HUDEP-2 (cell line): ENCODE results near the gene PAQR9.

Experiments
- DNase-seq, 76 experiments: peaks; one replicate each; lab custom pipeline; 2025; ENCODE audit not compliant: unreplicated experiment in 76 of 76; lab: John Stamatoyannopoulos, UW

The PAQR9 gene

GRCh38 chr3:142926368-142926944 is 37.0 kb downstream of the PAQR9 start:
- no peak for DNase-seq

GRCh38 chr3:142925140-142925539 is 38.3 kb downstream of the PAQR9 start:
- DNase-seq = no peak

GRCh38 chr3:142923694-142924093 is 39.8 kb downstream of the PAQR9 start:
- no peak for DNase-seq

DNA sequence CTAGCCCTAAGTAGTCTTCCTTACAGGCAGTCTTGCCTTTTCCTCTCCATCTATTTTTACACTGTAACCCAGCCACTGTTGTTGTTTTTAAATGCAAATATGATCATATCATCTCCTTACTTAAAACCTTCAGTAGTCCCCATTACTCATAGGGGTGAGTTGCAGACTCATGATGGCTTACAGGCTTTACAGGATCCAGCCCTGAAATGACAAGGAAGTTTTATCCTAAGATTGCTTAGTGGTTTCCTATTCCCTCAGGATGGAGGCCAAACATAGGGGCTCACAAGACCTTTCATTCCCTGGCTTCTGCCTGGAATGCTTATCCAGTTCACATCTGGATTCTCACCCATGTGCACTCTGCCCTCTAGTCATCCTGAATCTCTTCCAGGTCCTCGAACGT is 46.9 kb downstream of the PAQR9 start:
- DNase-seq = no peak

- no peak for DNase-seq
Observed at GRCh38 chr3:142915636-142916035, 47.8 kb downstream of the PAQR9 start.

DNA sequence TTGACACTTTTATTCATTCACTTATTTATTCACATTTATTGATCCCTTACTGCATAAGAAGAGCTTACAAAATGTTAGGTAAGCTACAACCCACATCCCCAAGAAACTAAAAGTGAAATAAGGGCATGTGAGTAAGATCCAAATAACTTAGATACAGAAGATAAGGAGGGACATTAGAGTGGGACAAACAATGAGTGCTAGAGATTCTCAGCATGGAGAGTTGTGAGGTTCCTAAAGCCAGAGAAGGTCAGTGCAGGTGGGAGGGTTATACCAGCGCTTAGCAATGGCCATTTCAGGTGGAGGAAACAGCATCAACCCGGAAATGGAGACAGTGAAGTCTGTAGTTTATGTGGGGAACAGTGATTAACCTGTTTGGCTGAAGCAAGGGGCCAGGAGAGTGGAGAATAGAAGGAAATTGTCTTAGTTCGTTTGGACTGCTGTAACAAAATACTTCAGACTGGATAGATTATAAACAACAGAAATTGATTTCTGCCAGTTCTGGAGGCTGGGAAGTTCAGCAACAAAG is 49.1 kb downstream of the PAQR9 start:
- no peak for DNase-seq

DNA sequence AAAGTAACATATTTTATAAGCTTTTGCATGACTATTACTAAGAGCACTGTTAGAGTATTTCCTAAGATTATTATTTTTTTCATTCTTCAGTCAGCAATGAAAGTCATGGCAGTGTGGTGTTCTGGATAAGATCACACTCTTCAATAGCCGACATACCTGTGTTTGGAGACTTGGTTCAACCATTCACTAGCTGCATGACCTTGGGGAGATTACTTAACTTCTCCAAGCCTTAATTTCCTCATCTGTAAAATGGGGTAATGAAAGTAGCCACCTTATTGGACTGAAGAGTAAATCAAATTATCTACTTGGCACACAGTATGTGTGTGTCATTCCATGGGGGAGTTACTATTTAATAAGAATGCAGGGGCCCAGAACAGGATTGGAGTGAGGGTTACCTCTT is 50.0 kb downstream of the PAQR9 start:
- DNase-seq = no peak

DNA sequence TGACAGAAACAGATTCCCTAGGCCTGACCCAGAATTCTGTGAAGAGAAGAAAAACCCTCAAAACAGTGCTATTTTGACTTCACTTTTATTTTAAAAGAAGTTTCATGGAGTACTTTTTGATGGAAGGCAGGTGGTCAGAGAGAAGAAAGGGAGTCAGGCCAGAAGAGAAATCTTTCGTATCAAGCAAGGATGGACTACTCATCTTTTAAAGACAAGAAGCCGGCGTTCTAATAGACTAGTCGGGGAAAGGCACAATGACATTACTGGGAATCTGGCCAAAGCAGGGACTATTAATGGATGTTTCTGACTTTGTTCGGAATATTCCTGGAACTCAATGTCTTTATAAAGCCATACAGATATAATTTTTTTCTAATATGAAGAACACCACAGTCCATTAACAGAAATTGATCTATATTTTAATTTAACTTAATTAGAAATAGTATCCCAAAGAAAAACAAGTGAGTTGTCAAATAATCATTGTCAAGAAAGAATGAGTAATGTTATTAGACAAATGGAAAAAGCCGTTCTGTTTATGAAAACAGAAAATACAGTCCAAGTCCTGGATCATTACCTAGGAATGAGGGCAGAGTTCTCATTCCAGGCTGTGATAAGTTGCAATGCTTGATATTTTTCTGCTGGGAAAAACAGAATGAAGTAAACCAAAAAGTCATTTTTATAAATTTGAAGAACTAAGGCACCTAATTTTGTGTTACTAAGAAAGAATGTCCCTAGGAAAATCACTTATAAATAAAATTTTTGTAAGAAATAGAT is 50.9 kb downstream of the PAQR9 start:
- no peak for DNase-seq
